HG03558 (cell line): ENCODE results near the gene TNFRSF13B.
"Not testable (repeated sequence)": the region's sequence is repeated elsewhere in the genome, so short reads cannot be mapped to it uniquely, and the experiment has no call there.

Experiments
- ATAC-seq: cut with Tn5 transposase; IDR thresholded peaks from one replicate; pipeline ENCODE4 v1.9.1; 2021; ENCODE audit warnings: moderate number of reproducible peaks; ENCODE audit not compliant: unreplicated experiment; ENCODE audit errors: extremely low read depth

Gene TNFRSF13B

GRCh38 chr17:16971458-16972338 lies at the start of gene TNFRSF13B:
Gene TNFRSF13B, minus strand, starts transcription at chr17:16972118. Its CDS starts 43 bp downstream, at chr17:16972075.
- ATAC-seq = no peak

- ATAC-seq = no peak
Observed at GRCh38 chr17:17021194-17021863, 49.4 kb upstream of the TNFRSF13B start.

- ATAC-seq = no peak
Observed at GRCh38 chr17:17020821-17021193, 48.9 kb upstream of the TNFRSF13B start.

GRCh38 chr17:17019891-17020456 lies 48.1 kb upstream of the TNFRSF13B start:
- ATAC-seq = no peak

GRCh38 chr17:17019430-17019762 lies 47.5 kb upstream of the TNFRSF13B start:
- ATAC-seq = no peak

- ATAC-seq = no peak
Observed at GRCh38 chr17:17018612-17019429, 46.9 kb upstream of the TNFRSF13B start.

GRCh38 chr17:17018021-17018441 lies 46.1 kb upstream of the TNFRSF13B start:
- ATAC-seq = no peak

- no peak for ATAC-seq
Observed at GRCh38 chr17:17017343-17018014, 45.6 kb upstream of the TNFRSF13B start.

GRCh38 chr17:17016199-17017197 lies 44.6 kb upstream of the TNFRSF13B start:
- ATAC-seq = not testable (repeated sequence)

- ATAC-seq = no peak
Observed at GRCh38 chr17:17015230-17015629, 43.3 kb upstream of the TNFRSF13B start.

GRCh38 chr17:17014748-17015124 lies 42.8 kb upstream of the TNFRSF13B start:
- ATAC-seq = not testable (repeated sequence)

GRCh38 chr17:17013828-17014747 lies 42.2 kb upstream of the TNFRSF13B start:
- not testable (repeated sequence) for ATAC-seq

GRCh38 chr17:17011043-17011907 lies 39.4 kb upstream of the TNFRSF13B start:
- ATAC-seq = not testable (repeated sequence)

- not testable (repeated sequence) for ATAC-seq
Observed at GRCh38 chr17:17010545-17011034, 38.7 kb upstream of the TNFRSF13B start.

- ATAC-seq = not testable (repeated sequence)
Observed at GRCh38 chr17:17009972-17010371, 38.1 kb upstream of the TNFRSF13B start.

- not testable (repeated sequence) for ATAC-seq
Observed at GRCh38 chr17:17008621-17009397, 36.9 kb upstream of the TNFRSF13B start.
